ENCODE measurements around the gene DBNL.

Gene DBNL

DNA sequence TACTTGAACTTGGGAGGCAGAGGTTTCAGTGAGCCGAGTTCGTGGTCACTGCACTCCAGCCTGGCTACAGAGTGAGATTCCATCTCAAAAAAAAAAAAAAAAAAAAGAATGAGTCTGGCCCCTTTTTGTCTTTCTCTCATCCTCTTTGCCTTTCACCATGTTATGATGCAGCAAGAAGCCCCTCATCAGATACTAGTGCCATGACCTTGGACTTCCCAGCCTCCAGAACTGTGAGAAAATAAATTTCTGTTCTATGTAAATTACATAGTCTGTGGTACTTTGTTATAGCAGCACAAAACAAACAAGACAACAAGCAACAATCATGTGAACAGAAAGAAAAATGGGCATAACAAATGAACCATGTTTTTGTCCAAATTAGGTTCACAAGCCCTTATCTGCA lies 2.3 kb upstream of the DBNL start:
- DNase-seq (ENCODE audit: low read depth, low spot score) = no peak

DNA sequence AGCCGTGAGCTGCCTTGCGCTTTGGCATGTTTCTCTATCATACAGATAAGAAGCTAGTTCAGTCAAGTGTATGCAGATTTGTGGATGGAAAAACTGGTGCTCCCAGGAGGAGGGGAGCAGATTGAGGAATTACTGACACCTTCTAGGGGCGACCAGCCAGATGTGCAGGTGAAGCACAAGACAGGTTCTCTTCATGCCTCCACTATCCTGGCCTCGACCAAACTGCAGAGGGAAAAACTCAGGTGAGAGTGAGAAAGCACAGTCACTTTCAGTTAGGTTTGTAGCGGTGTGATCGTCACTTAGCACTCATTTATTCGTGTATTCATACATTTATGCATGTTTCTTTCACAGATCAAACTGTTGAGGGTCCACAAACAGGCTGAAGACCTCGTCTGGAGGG lies 600 bp upstream of the DBNL start:
- DNase-seq (ENCODE audit: low read depth, low spot score) = no peak

- no peak for DNase-seq (ENCODE audit: low read depth, low spot score)
Observed at GRCh38 chr7:44045226-44046014, 918 bp downstream of the DBNL start.

GRCh38 chr7:44046321-44047061 lies 2.0 kb downstream of the DBNL start:
- no peak for DNase-seq (ENCODE audit: low read depth, low spot score)

GRCh38 chr7:44048031-44048795 lies 3.7 kb downstream of the DBNL start:
- DNase-seq (ENCODE audit: low read depth, low spot score) = no peak

GRCh38 chr7:44050121-44050914 lies 5.8 kb downstream of the DBNL start:
- no peak for DNase-seq (ENCODE audit: low read depth, low spot score)

- no peak for DNase-seq (ENCODE audit: low read depth, low spot score)
Observed at GRCh38 chr7:44050915-44051560, 6.5 kb downstream of the DBNL start.

DNA sequence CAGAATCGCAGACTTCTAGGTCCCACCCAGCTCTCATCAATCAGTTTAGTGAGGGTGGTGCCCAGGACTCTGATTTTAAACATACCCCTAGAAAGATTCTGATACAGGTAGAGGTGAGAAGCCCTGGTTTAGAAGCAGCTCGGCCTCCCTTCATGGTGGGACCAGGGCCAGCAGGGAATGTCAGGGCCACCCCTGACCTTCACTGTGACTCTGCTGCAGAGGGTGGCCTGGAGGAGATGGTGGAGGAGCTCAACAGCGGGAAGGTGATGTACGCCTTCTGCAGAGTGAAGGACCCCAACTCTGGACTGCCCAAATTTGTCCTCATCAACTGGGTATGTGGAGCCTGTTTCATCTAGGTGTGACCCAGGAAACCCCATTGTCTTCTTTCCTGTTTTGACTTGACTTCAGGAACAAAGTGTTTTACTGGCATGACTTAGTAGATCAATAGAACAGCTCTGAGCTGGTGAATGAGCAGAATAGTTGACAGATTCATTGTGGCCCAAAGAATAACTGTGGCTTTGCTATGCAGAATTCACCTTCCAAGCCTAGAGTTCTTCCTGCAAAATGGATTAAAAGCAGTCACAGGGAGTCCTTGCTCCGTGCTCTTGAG lies 7.2 kb downstream of the DBNL start:
- no peak for DNase-seq (ENCODE audit: low read depth, low spot score)

GRCh38 chr7:44052771-44053365 lies 8.4 kb downstream of the DBNL start:
- DNase-seq (ENCODE audit: low read depth, low spot score) = no peak

GRCh38 chr7:44056681-44057080 lies 12.2 kb downstream of the DBNL start:
- no peak for DNase-seq (ENCODE audit: low read depth, low spot score)

DNA sequence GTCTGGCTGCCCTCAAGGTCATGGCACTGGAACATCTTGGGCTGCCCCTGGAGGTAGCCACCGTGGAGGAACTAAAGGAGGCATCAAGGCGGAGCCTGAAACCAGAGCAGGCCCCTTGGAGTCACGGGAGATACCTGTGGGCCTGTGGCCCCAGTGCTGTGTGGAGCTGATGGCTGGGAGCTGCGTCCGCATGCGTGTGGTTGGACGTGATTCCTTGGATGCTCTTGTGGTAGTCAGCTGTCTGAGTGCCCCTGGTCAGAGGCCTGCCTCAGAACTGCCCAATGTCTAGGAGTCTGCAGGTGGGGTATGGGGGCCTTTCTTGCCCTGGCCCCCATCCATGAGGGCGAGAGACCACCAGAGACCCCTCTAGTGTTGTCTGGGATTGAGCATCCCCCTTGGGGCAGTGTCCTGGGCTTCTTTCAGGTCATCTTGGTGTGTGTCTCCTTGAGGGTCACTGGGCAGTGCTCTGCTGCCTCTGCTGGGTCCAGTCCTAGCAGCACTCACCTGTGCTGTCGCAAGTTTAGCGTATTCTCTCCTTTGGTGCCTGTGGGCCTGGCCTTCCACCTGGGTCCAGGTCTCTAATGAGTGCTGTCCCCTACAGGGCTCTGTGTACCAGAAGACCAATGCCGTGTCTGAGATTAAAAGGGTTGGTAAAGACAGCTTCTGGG lies 12.8 kb downstream of the DBNL start:
- DNase-seq (ENCODE audit: low read depth, low spot score) = no peak

DNA sequence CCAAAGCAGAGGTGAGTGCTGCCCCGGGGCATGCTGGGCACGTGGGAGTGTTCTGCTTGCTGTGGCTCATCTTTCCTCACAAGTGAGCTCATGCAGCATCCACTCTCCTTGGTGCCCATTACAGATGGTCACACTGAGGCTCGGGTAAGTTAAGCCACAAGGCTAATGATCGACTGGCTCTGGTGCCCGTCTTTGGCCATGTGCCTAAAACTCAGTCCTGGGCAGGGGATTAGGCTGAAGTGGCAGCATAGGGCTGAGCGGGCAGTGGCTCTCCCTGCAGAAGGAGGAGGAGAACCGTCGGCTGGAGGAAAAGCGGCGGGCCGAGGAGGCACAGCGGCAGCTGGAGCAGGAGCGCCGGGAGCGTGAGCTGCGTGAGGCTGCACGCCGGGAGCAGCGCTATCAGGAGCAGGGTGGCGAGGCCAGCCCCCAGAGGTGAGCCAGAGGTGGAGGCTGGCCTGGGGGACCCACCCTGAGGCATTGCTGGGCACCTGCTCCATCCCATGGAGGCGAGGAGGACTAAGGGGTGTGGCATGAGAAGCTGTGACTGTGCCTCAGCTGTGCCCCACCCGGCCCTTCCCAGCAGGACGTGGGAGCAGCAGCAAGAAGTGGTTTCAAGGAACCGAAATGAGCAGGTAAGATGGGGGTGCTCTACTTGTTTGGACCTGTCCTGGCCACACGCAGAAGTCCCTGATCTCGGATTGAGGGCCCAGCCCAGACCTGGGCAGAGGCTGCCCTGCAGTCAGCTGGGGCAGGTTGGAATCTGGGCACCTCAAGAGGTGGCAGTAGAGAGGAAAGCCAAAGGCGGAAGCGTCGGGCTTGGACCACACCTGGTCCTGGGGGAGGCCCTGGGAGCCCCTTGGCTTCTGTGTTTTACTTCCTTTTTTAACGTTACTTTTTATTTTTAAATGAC lies 13.6 kb downstream of the DBNL start:
- DNase-seq (ENCODE audit: low read depth, low spot score) = no peak

GRCh38 chr7:44058759-44059218 lies 14.3 kb downstream of the DBNL start:
- no peak for DNase-seq (ENCODE audit: low read depth, low spot score)

DNA sequence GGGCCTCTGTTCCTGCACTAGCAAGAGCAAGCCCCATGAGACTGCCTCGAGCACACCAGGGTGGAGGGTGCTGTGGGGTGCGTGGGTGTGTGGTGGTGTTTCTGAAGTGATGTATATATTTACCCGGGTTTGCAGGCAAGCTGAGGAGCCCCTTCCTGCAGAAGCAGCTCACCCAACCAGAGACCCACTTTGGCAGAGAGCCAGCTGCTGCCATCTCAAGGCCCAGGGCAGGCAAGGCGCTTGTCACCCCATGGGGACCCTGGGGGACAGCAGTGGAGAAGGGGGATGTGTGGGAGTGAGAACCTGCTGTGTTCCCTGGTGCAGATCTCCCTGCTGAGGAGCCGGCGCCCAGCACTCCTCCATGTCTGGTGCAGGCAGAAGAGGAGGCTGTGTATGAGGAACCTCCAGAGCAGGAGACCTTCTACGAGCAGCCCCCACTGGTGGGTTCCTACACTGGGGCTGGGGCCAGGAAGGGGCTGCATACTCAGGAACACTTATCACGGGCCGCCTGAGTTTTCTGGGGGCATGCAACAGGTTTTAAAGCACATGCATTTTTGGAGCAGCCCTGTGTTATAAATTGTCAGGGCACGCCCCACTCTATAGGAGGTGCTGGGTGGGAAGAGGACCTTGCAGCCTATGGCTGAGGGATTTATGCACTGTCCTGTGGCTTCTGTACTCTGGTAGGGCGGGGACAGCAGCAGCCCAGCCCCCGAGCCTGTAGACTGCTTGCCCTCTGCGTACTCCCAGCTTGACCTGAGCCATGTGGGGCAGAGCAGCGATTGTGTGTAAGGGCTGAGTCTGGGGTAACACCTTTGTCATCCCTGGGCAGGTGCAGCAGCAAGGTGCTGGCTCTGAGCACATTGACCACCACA lies 15.0 kb downstream of the DBNL start:
- no peak for DNase-seq (ENCODE audit: low read depth, low spot score)

GRCh38 chr7:44060091-44060947 lies 15.8 kb downstream of the DBNL start:
- no peak for DNase-seq (ENCODE audit: low read depth, low spot score)

DNA sequence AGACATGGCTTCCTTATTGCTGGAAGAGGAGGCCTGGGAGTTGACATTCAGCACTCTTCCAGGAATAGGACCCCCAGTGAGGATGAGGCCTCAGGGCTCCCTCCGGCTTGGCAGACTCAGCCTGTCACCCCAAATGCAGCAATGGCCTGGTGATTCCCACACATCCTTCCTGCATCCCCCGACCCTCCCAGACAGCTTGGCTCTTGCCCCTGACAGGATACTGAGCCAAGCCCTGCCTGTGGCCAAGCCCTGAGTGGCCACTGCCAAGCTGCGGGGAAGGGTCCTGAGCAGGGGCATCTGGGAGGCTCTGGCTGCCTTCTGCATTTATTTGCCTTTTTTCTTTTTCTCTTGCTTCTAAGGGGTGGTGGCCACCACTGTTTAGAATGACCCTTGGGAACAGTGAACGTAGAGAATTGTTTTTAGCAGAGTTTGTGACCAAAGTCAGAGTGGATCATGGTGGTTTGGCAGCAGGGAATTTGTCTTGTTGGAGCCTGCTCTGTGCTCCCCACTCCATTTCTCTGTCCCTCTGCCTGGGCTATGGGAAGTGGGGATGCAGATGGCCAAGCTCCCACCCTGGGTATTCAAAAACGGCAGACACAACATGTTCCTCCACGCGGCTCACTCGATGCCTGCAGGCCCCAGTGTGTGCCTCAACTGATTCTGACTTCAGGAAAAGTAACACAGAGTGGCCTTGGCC lies 16.6 kb downstream of the DBNL start:
- DNase-seq (ENCODE audit: low read depth, low spot score) = no peak

Data from smooth muscle cell of the brain vasculature (primary cell).